GM19438 (cell line): ENCODE results near the gene WASF2.
"Not testable (repeated sequence)": the region's sequence is repeated elsewhere in the genome, so short reads cannot be mapped to it uniquely, and the experiment has no call there.

Experiments used
- ATAC-seq: cut with Tn5 transposase; IDR thresholded peaks from one replicate; pipeline ENCODE4 v1.9.1; 2021; ENCODE audit warnings: low read depth; ENCODE audit not compliant: unreplicated experiment

WASF2 gene

DNA sequence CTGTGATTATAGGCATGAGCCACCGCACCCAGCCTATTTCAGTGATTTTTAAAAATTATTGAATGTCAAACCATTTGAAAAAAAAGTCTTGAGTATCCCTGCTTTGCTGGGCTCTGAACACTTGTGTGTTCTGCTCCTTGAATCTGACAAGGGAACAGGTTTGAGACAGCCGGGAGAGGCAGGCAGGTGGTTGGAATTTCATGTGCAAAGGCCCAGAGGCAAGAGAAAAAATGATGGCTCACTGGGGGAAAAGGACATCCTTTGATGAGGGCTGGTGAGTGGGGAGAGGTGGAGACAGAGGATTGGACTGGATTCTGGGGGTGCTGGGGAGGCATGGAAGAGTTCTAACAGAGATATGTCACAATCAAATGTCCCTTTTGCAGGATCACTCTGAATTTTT, 13.1 kb upstream of the WASF2 start:
- ATAC-seq = no peak

DNA sequence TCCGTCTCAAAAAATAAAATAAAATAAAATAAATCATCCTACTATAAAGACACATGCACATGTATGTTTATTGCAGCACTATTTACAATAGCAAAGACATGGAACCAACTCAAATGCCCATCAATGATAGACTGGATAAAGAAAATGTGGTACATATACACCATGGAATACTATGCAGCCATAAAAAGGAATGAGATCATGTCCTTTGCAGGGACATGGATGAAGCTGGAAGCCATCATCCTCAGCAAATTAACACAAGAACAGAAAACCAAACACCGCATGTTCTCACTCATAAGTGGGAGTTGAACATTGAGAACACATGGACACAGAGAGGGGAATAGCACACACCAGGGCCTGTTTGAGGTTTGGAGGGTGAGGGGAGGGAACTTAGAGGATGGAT, 11.2 kb upstream of the WASF2 start:
- ATAC-seq = not testable (repeated sequence)

GRCh38 chr1:27499142-27499541, 9.2 kb upstream of the WASF2 start:
- ATAC-seq = no peak

DNA sequence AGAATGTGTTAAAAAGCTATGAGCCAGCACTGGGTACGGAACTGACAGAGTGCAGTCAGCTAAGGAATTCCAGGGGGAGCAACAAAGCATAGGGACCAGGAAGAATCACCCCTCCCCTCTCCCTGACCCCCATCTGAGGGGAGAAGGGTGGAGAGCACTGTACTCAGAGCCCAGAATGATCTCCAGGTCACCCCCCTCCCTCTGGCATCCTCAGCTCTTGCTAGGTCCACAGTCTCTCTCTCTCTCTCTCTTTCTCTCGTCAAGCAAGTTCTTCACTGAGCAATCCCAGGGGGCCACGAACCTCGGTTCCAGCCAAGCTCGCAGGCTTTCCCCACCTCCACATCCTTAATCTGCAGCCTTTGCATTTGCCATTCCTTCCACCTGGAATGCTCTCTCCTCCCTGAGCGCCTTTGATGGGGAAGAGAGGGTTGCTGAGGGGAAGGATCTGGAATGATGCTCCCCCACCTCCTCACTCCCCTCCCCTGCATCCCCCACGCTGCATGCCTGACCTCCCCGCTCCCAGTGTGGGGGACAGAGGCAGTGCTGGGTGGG, 6.7 kb upstream of the WASF2 start:
- ATAC-seq = no peak

- no peak for ATAC-seq
Observed at GRCh38 chr1:27492796-27493195, 2.8 kb upstream of the WASF2 start.

- ATAC-seq = no peak
Observed at GRCh38 chr1:27491748-27492700, 2.1 kb upstream of the WASF2 start.

- ATAC-seq = peak; percentile 14
Observed at GRCh38 chr1:27489501-27489972, 430 bp downstream of the WASF2 start.

DNA sequence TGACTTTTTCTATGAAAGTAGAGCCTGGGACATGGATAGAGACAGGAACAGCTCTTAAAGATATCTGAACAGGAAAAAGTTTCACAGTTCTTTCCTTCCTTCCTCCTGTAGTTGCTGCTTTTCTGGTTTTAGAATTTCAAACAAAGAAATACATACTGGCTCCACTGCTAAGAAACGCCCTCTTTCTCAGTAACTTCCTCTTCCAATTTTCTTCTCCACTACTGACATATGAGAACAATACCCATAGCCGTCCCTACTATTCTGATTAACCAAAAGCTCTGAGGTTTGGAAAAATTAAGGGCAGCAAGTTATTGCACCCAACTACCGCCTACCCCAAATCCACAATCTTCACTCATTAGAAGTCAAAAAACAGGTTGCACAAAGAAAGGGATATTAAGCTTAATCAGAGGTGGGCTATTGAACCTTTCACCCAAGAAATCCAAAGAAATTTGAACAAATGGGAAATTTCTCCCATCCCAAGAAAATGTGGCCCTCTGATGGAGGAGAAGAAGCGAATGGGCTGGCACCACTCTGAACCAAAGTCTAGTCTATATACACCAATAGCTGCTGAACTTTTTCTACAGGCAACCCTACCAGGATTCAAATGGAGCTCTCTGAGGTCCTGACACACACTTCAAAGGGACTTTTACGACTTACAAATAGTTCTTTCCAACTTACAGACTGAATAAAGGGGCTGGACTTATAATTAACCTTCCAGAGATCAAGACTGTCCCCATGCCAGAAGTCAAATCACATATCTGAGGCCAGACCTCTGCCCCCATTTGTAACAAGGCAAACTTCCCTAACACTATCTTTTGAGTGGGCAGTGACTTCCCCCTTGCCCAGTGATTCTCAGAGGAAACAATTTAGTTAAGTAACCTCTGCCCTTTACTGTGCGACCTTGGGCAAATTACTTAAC, 1.7 kb downstream of the WASF2 start:
- ATAC-seq = no peak

DNA sequence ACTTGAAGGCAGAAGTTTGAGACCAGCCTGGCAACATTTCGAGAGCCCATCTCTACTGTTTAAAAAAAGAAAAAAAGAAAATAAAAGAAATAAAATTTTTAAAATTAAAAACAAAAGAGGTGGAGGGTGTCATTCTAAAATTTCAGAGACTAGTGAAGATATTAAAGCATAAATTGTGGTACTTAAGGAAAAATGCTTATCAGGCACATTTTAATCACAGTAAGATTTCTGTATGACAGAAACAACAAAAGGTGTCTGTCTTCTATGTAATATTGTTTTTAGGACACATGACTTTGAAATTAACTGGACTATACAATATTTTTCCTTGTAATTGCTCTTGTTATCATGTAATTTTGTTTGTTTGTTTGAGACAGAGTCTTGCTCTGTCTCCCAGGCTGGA, 4.6 kb downstream of the WASF2 start:
- no peak for ATAC-seq

DNA sequence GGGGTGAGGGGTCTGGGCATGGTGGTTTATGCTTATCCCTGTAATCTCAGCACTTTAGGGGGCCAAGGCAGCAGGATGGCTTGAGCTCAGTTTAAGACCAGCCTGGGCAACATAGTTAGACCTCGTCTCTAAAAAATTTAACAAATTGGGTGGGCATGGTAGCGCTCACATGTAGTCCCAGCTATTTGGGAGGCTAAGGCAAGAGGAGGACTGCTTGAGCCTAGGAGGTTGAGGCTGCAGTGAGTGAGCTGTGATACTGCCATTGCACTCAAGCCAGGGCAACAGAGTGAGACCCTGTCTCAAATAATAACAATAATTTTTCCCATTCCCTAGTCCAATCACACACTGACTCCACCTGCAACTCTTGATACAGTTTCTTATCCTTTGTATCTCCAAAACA, 6.3 kb downstream of the WASF2 start:
- ATAC-seq = no peak

- no peak for ATAC-seq
Observed at GRCh38 chr1:27481994-27482620, 7.9 kb downstream of the WASF2 start.

GRCh38 chr1:27478098-27478497, 11.9 kb downstream of the WASF2 start:
- no peak for ATAC-seq

DNA sequence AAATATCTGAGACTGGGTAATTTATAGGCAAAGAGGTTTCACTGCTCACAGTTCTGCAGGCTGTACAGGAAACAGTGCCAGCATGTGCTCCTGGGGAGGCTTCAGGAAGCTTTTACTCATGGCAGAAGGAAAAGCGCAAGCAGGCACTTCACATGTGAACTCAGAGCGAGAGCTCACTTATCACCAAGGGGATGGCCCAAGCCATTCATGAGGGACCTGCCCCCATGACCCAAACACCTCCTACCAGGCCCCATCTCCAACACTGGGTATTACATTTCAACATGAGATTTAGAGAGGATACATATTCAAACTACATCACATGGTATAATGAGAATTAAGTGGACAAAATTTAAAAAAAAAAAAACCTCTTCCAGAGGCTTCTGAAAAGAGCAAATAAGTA, 13.7 kb downstream of the WASF2 start:
- no peak for ATAC-seq

GRCh38 chr1:27475720-27476119, 14.2 kb downstream of the WASF2 start:
- no peak for ATAC-seq

- no peak for ATAC-seq
Observed at GRCh38 chr1:27473755-27474154, 16.2 kb downstream of the WASF2 start.

DNA sequence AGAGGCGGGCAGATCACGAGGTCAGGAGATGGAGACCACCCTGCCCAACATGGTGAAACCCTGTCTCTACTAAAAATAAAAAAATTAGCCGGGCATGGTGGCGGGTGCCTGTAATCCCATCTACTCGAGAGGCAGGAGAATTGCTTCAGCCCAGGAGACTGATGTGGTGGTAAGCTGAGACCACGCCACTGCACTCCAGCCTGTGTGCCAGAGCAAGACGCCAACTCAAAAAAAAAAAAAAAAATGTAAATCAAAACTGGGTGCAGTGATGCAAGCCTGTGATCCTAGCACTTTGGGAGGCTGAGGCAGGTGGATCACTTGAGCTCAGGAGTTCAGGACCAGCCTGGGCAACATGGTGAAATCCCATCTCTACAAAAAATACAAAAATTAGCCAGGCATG, 17.9 kb downstream of the WASF2 start:
- ATAC-seq = not testable (repeated sequence)

DNA sequence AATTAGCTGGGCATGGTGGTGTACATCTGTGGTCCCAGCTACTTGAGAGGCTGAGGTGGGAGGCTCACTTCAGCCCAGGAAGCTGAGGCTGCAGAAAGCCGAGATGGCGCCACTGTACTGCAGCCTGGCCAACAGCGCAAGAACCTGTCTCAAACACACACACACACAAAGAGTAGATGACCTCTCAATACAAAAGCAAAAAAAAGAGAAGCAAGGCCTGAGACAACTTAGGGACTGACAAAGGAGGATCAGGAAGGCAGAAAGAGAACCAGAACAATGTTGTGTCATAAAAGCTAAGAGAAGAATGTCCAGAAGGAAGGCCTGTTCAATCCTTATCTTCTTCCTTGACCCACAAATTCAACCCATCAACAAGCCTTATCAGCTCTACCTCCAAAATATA, 18.5 kb downstream of the WASF2 start:
- no peak for ATAC-seq

GRCh38 chr1:27469334-27469733, 20.6 kb downstream of the WASF2 start:
- ATAC-seq = no peak

DNA sequence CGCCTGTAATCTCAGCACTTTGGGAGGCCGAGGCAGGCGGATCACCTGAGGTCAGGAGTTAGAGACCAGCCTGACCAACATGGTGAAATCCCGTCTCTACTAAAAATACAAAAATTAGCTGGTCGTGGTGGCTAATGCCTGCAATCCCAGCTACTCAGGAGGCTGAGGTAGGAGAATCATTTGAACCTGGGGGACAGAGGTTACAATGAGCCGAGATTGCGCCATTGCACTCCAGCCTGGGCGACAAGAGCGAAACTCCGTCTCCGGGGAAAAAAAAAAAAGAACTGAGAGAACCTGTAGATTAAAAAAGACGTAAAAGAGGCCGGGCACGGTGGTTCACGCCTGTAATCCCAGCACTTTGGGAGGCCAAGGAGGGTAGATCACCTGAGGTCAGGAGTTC, 21.6 kb downstream of the WASF2 start:
- ATAC-seq = not testable (repeated sequence)

DNA sequence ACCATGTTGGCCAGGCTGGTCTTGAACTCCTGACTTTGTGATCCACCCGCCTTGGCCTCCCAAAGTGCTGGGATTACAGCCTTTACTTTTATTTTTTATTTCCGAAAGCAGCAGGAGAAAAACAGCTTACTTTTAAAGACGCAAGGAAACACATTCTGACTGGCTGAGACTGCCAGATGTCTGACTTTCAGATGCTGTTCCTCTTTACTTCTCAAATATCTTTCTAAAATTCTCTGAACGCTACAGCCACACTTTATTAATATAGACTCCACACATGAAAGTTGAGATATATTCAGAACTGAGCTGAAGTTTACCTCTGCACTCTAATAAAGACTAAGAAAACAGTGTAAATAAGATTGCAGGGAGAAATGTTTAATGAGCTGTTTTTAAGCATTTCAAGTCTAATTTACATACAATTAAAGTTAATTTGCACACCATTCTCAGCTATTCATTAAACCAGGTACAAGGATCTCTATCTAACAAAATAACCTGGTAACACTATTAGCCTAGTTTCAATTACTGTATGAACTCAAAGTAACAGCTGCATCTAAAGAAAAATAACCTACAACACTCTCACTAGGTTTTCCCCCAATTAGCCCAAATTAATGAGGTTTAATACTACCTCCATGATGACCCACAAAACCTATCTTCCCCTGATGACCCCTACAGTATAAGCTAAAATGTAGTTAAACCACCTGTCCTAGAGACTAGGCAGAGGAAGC, 24.9 kb downstream of the WASF2 start:
- no peak for ATAC-seq
